ENCODE data around the gene ZNF20. TPM values are rescaled to one million over a fixed set of nuclear protein-coding genes. Genes with fewer than 3 reads are reported as not detected.
"Not testable (repeated sequence)": the region's sequence is repeated elsewhere in the genome, so short reads cannot be mapped to it uniquely, and the experiment has no call there.

The ZNF20 gene
- total RNA-seq, 1 experiment from 2014 or later, result 2.7 TPM

DNA sequence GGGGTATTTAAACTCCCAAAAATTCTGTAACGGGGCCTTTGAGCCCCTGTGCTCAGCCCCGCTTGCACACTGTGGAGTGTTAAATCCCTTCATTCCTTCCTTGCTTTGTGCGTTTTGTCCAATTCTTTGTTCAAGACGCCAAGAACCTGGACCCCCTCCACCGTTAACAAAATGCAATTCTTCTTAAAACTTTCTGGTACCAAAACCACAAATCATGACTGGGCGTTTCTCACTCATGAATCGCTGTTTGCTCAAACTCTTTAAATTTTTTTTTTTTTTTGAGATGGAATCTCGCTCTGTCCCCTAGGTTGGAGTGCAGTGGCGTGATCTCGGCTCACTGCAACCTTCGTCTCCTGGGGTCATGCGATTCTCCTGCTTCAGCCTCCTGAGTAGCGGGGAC lies 881 bp downstream of the ZNF20 start:
- peaks cover 15% of the 10 kb centered on the region for H3K36me3 ChIP-seq (replicated peaks; ENCODE audit: control insufficient read depth, insufficient read depth, low read length)
- H3K27me3 ChIP-seq (ENCODE audit: control insufficient read depth, insufficient read depth, low read length), result no peaks in the 10 kb centered on the region
- DNase-seq, result no peak
- peak overlapping the region; percentile 75 for H3K4me3 ChIP-seq (ENCODE audit: insufficient read depth, low read depth, low read length)

GRCh38 chr19:12137221-12137940 lies 2.8 kb downstream of the ZNF20 start:
- Histone ChIP-seq H3K4me3 (ENCODE audit: insufficient read depth, low read depth, low read length) (no peak overlapping the region), H3K27me3 (ENCODE audit: control insufficient read depth, insufficient read depth, low read length) (no peaks in the 10 kb centered on the region), H3K36me3 (replicated peaks; ENCODE audit: control insufficient read depth, insufficient read depth, low read length) (peaks cover 28% of the 10 kb centered on the region)
- peak; percentile 42 for DNase-seq

DNA sequence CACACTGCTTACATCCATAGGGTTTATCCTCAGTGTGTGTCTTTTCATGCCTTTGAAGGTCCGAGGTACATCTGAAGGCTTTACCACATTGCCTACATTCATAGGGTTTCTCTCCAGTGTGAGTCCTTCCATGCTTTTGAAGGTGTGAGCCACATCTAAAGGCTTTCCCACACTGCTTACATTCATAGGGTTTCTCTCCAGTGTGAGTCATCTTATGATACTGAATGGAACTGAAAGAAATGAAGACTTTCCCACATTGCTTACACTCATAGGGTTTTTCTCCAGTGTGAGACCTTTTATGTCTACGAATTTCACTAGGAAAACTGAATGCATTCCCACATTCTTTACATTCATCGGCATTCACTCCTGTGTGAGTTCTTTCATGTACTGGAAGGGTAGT lies 7.1 kb downstream of the ZNF20 start:
- H3K36me3 ChIP-seq (replicated peaks; ENCODE audit: control insufficient read depth, insufficient read depth, low read length), result peaks cover 34% of the 10 kb centered on the region
- H3K27me3 ChIP-seq (ENCODE audit: control insufficient read depth, insufficient read depth, low read length), result no peaks in the 10 kb centered on the region
- no peak for DNase-seq
- no peak overlapping the region for H3K4me3 ChIP-seq (ENCODE audit: insufficient read depth, low read depth, low read length)

DNA sequence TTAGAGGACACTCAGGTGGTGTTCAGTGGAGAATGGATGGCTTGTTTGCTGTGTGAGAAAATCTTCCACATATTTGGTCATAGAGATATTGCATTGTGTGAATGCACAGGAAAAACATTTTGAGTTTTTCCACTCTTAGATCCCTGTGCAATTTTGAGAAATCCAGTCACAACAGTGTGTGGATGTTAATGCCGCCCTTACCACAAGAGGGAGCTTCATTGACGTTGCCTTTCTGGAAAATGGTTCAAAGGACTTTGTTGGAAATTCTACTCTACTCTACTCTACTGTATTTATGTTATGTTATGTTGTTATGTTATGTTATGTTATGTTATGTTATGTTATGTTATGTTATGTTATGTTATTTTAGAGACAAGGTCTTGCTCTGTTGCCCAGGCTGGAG lies 13.4 kb downstream of the ZNF20 start:
- no peaks in the 10 kb centered on the region for H3K36me3 ChIP-seq (replicated peaks; ENCODE audit: control insufficient read depth, insufficient read depth, low read length)
- no peaks in the 10 kb centered on the region for H3K27me3 ChIP-seq (ENCODE audit: control insufficient read depth, insufficient read depth, low read length)
- peak; percentile 59 for DNase-seq

GRCh38 chr19:12117201-12117970 lies 22.8 kb downstream of the ZNF20 start:
- Histone ChIP-seq H3K27me3 (ENCODE audit: control insufficient read depth, insufficient read depth, low read length) (no peaks in the 10 kb centered on the region), H3K36me3 (replicated peaks; ENCODE audit: control insufficient read depth, insufficient read depth, low read length) (peaks cover 9% of the 10 kb centered on the region), H3K4me3 (ENCODE audit: insufficient read depth, low read depth, low read length) (no peak overlapping the region)
- DNase-seq, result peak; percentile 61

More for the DNA sequence above, 13.4 kb downstream of the ZNF20 start:
- H3K4me3 ChIP-seq (ENCODE audit: insufficient read depth, low read depth, low read length), result no peak overlapping the region

GRCh38 chr19:12113121-12113520 lies 27.0 kb downstream of the ZNF20 start:
- no peak overlapping the region for H3K4me3 ChIP-seq (ENCODE audit: insufficient read depth, low read depth, low read length)
- no peak for DNase-seq
- H3K27me3 ChIP-seq (ENCODE audit: control insufficient read depth, insufficient read depth, low read length), result no peaks in the 10 kb centered on the region
- H3K36me3 ChIP-seq (replicated peaks; ENCODE audit: control insufficient read depth, insufficient read depth, low read length), result peaks cover 30% of the 10 kb centered on the region

- no peak for DNase-seq
- Histone ChIP-seq H3K36me3 (replicated peaks; ENCODE audit: control insufficient read depth, insufficient read depth, low read length) (peaks cover 30% of the 10 kb centered on the region), H3K4me3 (ENCODE audit: insufficient read depth, low read depth, low read length) (no peak overlapping the region), H3K27me3 (ENCODE audit: control insufficient read depth, insufficient read depth, low read length) (no peaks in the 10 kb centered on the region)
These were observed 27.4 kb downstream of the ZNF20 start for GRCh38 chr19:12112701-12113100.

GRCh38 chr19:12111943-12112637 lies 28.1 kb downstream of the ZNF20 start:
- no peak overlapping the region for H3K4me3 ChIP-seq (ENCODE audit: insufficient read depth, low read depth, low read length)
- H3K27me3 ChIP-seq (ENCODE audit: control insufficient read depth, insufficient read depth, low read length), result no peaks in the 10 kb centered on the region
- peaks cover 30% of the 10 kb centered on the region for H3K36me3 ChIP-seq (replicated peaks; ENCODE audit: control insufficient read depth, insufficient read depth, low read length)
- no peak for DNase-seq

- H3K36me3 ChIP-seq (replicated peaks; ENCODE audit: control insufficient read depth, insufficient read depth, low read length), result peaks cover 31% of the 10 kb centered on the region
- H3K27me3 ChIP-seq (ENCODE audit: control insufficient read depth, insufficient read depth, low read length), result no peaks in the 10 kb centered on the region
- DNase-seq, result no peak
- H3K4me3 ChIP-seq (ENCODE audit: insufficient read depth, low read depth, low read length), result no peak overlapping the region
These were observed 29.0 kb downstream of the ZNF20 start for GRCh38 chr19:12111176-12111575.

DNA sequence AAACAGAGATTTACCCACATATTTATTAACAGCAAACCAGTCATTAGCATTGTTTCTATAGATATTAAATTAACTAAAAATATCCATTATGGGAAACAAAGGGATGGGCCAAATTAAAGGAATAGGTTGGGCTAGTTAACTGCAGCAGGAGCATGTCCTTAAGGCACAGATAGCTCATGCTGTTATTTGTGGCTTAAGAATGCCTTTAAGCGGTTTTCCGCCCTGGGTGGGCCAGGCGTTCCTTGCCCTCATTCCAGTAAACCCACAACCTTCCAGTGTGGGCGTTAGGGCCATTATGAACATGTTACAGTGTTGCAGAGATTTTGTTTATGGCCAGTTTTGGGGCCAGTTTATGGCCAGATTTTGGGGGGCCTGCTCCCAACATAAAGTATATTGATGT lies 36.2 kb downstream of the ZNF20 start:
- not testable (repeated sequence) for H3K36me3 ChIP-seq (replicated peaks; ENCODE audit: control insufficient read depth, insufficient read depth, low read length); DNase-seq; H3K4me3 ChIP-seq (ENCODE audit: insufficient read depth, low read depth, low read length); H3K27me3 ChIP-seq (ENCODE audit: control insufficient read depth, insufficient read depth, low read length)

- DNase-seq, result no peak
- no peaks in the 10 kb centered on the region for H3K27me3 ChIP-seq (ENCODE audit: control insufficient read depth, insufficient read depth, low read length)
- H3K36me3 ChIP-seq (replicated peaks; ENCODE audit: control insufficient read depth, insufficient read depth, low read length), result peaks cover 6% of the 10 kb centered on the region
- no peak overlapping the region for H3K4me3 ChIP-seq (ENCODE audit: insufficient read depth, low read depth, low read length)
These were observed 42.1 kb downstream of the ZNF20 start for GRCh38 chr19:12098040-12098439.

GRCh38 chr19:12095111-12095790 lies 44.9 kb downstream of the ZNF20 start:
- H3K27me3 ChIP-seq (ENCODE audit: control insufficient read depth, insufficient read depth, low read length), result no peaks in the 10 kb centered on the region
- no peak overlapping the region for H3K4me3 ChIP-seq (ENCODE audit: insufficient read depth, low read depth, low read length)
- H3K36me3 ChIP-seq (replicated peaks; ENCODE audit: control insufficient read depth, insufficient read depth, low read length), result peaks cover 6% of the 10 kb centered on the region
- DNase-seq, result no peak

DNA sequence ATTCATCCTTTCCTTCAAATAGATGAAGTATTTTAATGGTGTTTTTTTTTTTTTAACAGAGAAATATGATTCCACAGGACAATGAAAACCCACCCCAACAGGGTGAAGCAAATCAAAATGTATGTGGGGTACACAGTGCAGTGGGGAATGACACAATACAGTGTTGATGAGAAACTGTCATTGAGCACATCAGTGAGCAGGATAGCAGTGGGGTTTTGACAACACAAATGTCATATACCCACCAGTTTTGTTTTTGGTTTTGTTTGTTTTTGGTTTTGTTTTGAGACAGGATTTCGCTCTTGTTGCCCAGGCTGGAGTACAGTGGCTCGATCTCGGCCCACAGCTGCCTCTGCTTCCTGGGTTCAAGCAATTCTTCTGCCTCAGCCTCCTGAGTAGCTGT lies 46.4 kb downstream of the ZNF20 start:
- H3K27me3 ChIP-seq (ENCODE audit: control insufficient read depth, insufficient read depth, low read length), result no peaks in the 10 kb centered on the region
- H3K36me3 ChIP-seq (replicated peaks; ENCODE audit: control insufficient read depth, insufficient read depth, low read length), result peaks cover 6% of the 10 kb centered on the region
- no peak for DNase-seq
- no peak overlapping the region for H3K4me3 ChIP-seq (ENCODE audit: insufficient read depth, low read depth, low read length)

- no peaks in the 10 kb centered on the region for H3K27me3 ChIP-seq (ENCODE audit: control insufficient read depth, insufficient read depth, low read length)
- no peak for DNase-seq
- H3K36me3 ChIP-seq (replicated peaks; ENCODE audit: control insufficient read depth, insufficient read depth, low read length), result peaks cover 4% of the 10 kb centered on the region
- H3K4me3 ChIP-seq (ENCODE audit: insufficient read depth, low read depth, low read length), result peak overlapping the region; percentile 55; the same call in 1 of the 2 replicates
These were observed 47.2 kb downstream of the ZNF20 start for GRCh38 chr19:12092956-12093355.

Measured in H7 (cell line).